ENCODE data around the gene VSIG10L.
A peak's percentile ranks its signal among the peaks of the same experiment; 100 is the strongest.

Gene VSIG10L

GRCh38 chr19:51317968-51318367, 24.0 kb downstream of the VSIG10L start:
- DNase-seq (ENCODE audit: low read depth, low spot score): no peak

DNA sequence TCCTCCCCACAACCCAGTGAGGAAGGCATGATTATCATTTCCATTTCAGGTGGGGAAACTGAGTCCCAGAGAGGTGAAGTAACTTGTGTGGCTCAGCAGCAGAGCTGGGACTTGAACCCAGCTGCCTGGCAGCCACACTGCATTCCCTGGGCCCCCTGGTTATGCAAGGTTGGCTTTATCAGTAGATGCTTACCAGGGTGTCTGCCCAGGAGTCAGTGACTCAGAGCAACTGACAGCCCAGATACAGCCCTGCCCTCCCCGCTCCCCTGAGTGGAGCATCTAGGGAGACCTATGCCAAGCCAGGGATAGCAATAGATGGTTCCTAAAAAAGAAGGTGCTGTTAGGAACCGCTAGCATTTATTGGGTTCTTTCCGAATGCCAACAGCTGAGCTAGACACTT, 24.6 kb downstream of the VSIG10L start:
- DNase-seq (ENCODE audit: low read depth, low spot score): no peak

DNA sequence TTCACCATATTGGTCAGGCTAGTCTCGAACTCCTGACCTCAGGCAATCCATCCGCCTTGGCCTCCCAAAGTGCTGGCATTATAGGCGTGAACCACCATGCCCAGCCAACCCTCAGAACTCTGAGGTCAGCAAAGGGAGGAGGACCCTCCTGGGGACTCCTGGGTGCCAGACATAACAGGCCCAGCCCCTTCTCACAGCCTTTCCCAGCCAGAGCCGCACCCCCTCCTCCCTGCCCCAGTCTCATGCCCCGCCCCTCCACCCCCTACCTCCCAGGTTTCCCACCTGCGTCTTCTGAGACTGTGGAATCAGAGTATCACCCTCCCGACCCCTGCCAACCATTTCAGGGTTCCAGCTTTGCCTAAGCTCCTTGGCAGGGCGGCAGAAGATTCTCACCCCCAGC, 25.3 kb downstream of the VSIG10L start:
- DNase-seq (ENCODE audit: low read depth, low spot score): no peak

DNA sequence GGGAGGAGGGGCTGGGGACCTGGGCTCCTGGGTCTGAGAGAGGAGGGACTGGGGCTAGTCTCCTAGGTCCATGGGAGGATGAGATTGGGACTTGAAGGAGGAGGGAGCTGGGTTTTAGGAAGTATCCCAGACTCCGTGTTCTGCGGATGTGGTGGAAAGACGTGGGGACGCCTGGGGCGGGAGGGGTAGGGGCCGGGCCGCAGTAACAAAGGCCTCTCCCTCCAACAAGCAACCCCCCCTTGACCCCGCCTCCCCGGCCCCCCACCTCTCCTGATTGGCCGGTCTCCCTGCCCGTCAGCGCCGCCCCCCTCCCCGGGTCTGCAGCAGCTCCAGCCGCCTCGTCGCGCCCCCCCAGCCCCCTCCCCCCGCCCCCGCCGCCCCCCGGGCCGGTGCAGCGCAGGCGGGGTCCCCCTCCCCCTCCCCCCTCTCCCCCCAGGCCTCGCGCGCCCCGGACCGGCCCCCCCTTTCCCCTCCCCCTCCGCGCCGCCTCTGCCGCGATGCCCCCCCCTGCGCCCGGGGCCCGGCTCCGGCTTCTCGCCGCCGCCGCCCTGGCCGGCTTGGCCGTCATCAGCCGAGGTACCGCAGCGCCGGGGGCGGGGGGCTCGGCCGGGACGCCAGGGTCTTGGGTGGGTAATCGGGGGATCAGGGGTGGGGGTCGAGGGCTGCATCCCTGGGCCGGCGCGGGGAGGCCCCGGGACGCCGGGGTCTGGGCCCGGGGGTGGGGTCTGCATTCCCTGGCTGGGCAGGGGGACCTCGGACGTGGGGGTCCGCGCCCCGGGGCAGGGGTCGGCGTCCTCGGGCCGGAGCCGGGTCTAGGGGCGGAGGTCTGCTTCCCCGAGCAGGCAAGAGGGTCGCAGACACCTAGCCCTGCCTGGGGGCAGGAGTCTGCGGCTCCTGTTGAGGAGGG, 30.3 kb downstream of the VSIG10L start, which contains the start of gene IGLON5:
TSS of gene IGLON5 (plus strand) at position 294 of the 907 bp plus-strand sequence. CDS start at position 498, 204 bp downstream.
- DNase-seq (ENCODE audit: low read depth, low spot score): peak; percentile 26

GRCh38 chr19:51305479-51305878, 36.5 kb downstream of the VSIG10L start:
- DNase-seq (ENCODE audit: low read depth, low spot score): no peak

DNA sequence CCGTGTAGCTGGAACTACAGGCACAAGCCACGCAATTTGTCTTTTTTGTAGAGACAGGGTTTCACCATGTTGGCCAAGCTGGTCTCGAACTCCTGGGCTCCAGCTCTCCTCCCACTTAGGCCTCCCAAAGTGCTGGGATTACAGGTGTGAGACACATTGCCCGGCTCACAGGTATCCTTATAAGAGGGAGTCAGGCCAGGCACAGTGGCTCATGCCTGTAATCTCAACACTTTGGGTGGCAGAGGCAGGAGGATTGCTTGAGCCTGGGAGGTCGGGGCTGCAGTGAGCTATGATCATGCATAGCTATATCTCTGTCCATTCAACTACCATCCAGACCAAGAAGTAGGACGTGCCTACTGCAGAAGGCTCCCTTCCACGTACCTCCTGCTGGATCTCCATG, 40.7 kb downstream of the VSIG10L start:
- no peak for DNase-seq (ENCODE audit: low read depth, low spot score)

DNA sequence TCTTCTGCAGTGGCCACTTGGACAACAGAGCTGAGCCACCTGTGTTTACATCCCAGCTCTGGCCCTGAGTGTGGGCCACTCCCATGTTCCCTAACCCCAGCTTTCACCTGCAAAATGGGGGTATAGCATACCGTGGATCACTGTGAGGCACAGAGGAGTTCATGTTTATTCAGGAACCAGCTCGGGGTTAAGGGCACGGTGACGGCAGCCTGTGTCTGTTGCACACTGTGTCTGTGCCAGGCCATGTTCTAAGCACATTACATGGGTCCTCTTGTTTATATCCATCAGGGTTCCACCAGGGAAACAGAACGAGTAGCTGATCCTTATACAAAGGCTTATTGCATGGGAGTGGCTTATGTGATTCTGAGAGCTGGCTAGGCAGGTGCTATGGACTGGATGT, 44.5 kb downstream of the VSIG10L start:
- DNase-seq (ENCODE audit: low read depth, low spot score): no peak

DNA sequence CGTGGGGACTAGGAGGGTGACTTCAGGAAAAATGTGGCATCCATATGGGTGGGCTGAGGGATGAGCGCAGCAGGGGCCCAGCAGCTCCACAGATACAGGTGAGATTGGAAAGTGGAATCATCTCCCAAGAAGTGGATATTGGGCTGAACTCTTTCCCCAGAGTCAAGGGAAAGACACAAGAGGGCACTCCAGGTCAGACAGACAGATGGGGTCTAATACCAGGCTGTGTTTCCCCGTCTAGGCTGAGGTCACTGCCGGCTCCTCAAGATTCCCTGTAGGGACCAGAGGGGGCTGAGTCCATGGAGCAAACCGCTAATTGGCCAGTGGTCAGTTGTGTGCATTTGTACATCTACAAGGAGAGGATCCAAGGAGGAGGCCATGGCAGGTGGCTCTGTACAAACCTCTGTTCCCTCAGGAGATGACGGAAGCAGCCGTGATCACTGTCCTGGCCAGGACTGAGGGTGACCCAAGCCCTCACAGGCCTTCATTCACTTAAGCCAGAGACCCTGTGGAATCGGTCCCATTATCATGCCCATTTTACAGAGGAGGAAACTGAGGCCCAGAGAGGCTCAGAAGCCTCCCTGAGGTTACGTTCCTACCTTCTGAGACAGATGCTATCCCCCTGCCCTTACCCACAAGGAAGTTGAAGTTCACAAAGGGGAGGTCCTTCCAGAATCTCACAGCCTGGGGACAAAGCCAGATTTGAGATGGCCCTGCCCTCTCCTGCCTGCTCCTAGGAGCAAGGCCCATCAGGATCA, 45.4 kb downstream of the VSIG10L start:
- peak; percentile 32 for DNase-seq (ENCODE audit: low read depth, low spot score)

DNA sequence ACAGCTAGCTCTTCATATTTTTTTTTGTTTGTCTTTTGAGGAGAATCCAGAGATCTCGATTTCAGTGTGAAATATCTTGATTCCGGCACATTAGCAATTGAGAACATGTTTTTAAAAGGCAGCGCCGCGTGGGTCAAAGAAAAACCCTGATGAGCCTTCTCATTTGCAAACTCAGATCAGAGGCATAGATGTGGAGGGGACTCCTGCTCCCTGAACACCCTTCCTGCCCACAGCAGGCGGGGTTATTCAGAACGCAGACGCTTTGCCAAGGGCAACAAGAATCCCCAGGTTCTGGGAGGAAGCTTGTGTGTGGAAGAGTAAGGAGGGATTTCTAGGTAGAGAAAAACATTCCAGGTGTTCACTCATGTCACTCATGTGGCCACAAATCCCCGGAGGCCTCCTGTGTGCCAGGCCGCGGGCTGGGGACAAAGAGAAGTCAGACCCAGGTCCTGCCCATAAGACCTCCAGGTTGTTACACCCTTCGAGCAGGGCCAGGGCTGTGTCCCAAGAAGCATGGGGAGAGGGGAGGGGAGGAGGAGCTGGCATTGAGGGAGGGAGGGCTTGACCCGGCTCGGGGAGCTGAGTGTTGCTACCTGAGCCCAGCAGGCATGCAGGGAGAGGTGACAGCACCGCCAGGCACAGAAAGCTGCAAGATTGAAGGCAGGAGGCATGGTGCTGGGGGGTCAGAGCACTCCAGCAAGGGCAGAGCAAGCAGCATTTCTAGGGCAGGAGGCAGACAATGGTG, 46.4 kb downstream of the VSIG10L start:
- peak; percentile 45 for DNase-seq (ENCODE audit: low read depth, low spot score)

DNA sequence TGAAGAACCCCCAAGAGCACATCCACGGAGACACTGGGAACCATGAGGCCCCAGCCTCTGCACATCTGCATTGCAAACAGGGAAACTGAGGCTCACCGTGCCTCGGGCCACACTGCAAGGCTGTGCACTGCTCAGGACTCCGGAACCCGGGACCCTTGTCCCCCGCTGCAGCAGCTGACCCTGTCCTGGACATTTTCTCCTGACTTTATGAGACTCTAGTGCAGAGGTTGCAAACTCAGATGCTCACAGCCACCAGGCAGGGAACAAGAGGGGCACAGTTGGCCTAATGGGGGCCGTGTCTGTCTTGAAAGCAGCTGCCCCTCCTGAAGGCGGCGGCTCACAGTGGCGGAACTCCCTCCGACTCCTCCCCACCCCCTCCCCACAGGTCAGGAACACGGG, 47.0 kb downstream of the VSIG10L start:
- DNase-seq (ENCODE audit: low read depth, low spot score): no peak

DNA sequence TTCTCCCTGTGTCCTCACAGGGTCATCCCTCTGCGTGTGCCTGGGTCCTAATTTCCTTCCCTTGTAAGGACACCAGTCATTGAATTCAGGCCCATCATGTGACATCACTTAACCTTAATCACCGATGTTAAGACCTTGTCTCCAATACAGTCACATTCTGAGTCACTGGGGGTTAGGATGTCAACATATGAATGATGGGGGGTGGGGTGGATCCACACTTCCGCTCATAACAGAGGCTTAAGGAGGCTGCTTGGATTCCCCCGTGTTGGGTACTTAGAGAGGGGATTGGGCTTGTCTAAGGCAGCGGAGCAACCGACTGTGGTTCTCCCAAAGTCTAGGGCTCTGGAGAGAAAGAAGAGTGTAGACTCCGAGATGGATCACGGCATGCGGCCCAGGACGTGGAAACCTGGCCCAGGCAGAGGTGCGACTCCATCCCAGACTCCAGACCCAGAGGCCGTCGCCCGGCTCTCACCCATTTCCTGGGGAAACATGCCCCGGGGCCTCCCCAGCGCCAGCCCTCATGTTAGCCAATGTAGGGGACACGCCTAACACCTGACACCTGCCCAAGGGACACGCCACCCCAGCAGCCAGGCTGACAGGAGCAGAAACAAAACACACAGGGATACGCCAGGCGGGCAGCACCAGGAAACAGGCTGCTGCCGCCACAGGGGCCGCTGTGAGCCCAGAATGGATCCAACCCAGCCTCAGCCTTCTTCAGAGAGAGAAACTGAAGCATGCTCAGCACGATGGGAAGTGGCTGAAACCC, 47.5 kb downstream of the VSIG10L start:
- peak; percentile 62 for DNase-seq (ENCODE audit: low read depth, low spot score)

DNA sequence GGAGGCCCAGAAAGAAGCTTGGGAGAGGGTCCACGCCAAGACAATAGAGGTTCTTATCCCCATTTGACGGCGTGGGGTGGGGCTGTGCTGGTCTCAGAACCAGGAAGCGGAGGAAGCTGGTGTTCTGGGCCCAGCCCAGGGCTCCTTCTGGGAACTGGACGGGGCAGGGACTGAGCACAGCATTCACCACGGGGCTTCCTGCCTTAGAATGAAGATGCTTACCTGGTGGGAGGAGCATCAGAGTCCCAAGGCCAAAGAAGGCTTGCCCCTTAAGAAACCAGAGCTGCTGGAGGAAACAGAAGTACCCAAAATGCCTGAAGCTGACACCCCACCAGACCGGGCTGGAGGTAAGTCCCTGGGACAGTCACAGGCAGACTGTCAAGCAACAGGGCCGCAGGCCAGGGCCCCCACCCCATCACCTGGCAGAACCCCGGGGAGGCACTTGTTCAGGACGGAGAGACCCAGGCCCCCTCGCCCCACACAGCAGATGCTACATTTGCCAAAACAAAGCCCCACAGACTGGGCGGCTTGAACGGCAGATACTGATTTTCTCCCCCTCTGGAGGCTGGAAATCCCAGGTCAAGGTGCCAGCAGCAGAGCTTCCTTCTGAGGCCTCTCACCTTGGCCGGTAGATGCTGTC, 48.2 kb downstream of the VSIG10L start:
- peak; percentile 29 for DNase-seq (ENCODE audit: low read depth, low spot score)

DNA sequence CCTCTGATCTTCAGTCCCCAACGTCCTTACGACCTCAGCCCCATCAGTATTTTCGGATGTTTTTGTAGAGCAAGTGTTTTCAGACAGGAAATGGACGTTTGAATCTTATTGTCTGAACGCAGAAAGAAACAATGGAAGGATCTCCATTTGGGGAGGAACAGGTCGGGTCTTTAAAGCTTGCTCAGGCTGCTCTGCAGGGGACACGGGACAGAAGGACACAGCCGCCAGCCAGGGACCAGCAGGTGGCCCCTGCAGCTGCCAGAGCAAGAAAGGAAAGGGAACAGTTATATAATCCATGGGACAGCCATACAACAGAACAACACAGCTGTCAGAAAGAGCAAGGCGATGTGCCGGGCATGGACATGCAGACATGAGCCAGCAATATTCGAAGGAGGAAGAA, 49.0 kb downstream of the VSIG10L start:
- DNase-seq (ENCODE audit: low read depth, low spot score): peak; percentile 66

DNA sequence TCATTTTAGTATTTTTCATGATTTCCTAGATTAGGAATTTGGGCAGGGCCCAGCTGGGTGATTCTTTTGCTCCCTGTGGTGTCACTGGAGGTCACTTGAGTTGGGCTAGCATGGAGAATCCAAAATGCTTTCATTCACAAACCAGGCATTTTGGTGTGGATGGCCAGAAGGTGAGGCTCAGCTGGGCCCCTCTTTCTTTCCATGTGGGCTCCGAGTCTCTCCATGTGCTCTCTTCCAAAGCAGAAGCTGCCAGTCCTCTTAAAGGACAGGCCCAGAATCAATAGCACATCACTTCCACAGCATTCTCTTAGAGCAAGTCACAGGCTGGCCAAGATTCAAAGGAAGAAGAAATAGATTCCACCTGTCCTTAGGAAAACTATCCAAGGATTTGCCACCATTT, 52.3 kb downstream of the VSIG10L start:
- no peak for DNase-seq (ENCODE audit: low read depth, low spot score)

DNA sequence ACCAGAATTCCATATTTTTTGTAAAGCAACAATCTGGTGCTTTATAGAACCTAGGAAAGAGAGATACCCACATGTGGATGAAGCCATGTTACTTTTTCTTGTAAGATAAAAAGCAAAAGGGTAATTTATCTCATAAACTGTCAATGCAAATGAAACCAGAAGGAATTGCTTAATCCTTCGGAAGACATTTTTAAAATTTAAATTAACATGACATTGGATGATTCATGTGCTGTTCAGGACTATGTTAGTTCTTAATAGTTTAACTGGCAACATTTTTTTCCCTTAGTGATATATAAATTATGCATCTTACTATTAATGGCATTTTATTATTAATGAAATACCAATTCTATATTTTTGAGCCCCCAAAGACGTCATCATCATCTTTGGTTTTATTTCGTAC, 56.3 kb downstream of the VSIG10L start:
- no peak for DNase-seq (ENCODE audit: low read depth, low spot score)

DNA sequence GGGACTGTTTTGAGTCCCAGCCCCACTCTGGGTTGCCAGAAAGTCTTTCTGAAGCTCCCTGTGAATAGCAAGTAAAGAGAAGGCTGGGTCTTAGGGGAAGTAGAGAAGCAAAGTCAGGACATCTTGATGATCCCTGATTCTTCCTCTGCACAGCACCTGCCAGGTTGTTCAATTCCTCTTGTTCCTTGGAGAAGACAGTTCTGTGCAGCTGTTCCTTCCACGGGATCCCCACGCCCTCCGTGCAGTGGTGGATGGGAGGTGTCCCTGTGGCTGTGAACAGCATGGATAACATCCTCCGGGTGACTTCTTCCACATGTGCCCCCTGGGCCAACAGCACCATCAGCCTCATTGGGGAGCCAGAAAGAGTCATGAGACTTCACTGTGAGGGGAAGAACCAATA, 59.6 kb downstream of the VSIG10L start:
- DNase-seq (ENCODE audit: low read depth, low spot score): no peak

All from ELF-1 (cell line).